Panc1 (cell line): ENCODE data around the gene ARHGEF37. TPM values are rescaled to one million over a fixed set of nuclear protein-coding genes. Genes with fewer than 3 reads are reported as not detected.

Source experiments
- ATAC-seq: fragments of 200-7000 bp; cut with Tn5 transposase; 2 replicates; pipeline ENCODE4 v1.9.1; 2020; ENCODE audit warnings: mild to moderate bottlenecking, moderate library complexity
- BruUV-seq: library from RNA; stranded (reverse); fragments of 400-500 nt; replicated peaks from 2 replicates; lab custom pipeline; 2021; lab: Mats Ljungman, UMichigan
- CTCF ChIA-PET: fragments of 300-600 bp; sonication (Branson Sonifier 250); formaldehyde crosslinking; loops from one replicate; lab custom pipeline; 2022; ENCODE audit warnings: antibody characterized with exemption; lab: Charles Lee
- POLR2A ChIA-PET: fragments of 300-600 bp; sonication (Branson Sonifier 250); formaldehyde crosslinking; loops from one replicate; lab custom pipeline; 2022; ENCODE audit warnings: antibody characterized with exemption; lab: Charles Lee
- DNase-seq: peaks from one replicate; pipeline ENCODE4 v3.0.0-alpha.2; 2010; ENCODE audit warnings: low read depth, low spot score
- H3K27ac ChIP-seq: 2 replicates; pipeline ENCODE4 v1.5.1; 2011; ENCODE audit warnings: mild to moderate bottlenecking, low read length, inconsistent platforms
- H3K27me3 ChIP-seq: fragments of 200-500 bp; sonication (Bioruptor generic); 2 replicates; pipeline ENCODE4 v1.6.0; 2014; ENCODE audit warnings: low read length, inconsistent platforms; ENCODE audit not compliant: control insufficient read depth, insufficient read depth
- H3K36me3 ChIP-seq: fragments of 200-500 bp; sonication (Bioruptor generic); 2 replicates; pipeline ENCODE4 v1.5.1; 2014; ENCODE audit warnings: inconsistent platforms, mild to moderate bottlenecking, low read length, moderate library complexity; ENCODE audit not compliant: control insufficient read depth, insufficient read depth
- H3K4me1 ChIP-seq: 2 replicates; pipeline ENCODE4 v1.5.1; 2011; ENCODE audit warnings: inconsistent platforms, mild to moderate bottlenecking, low read length, moderate library complexity; ENCODE audit not compliant: control insufficient read depth, insufficient read depth
- H3K4me3 ChIP-seq, 2 experiments: 2 replicates each; pipeline ENCODE4 v1.5.1; 2011 to 2012; ENCODE audit warnings: low read depth in 2 of 2, low read length in 2 of 2, mild to moderate bottlenecking in 2 of 2, inconsistent platforms in 1 of 2, moderate library complexity in 1 of 2
- H3K9me3 ChIP-seq: fragments of 200-500 bp; sonication (Bioruptor generic); 2 replicates; pipeline ENCODE4 v1.5.1; 2014; ENCODE audit warnings: low read depth, mild to moderate bottlenecking, inconsistent platforms, low read length, moderate library complexity; ENCODE audit not compliant: control insufficient read depth, insufficient read depth
- CTCF ChIP-seq: fragments of 450-650 bp; IDR thresholded peaks from 2 replicates; pipeline ENCODE4 v1.5.1; 2017; ENCODE audit warnings: mild to moderate bottlenecking
- POLR2AphosphoS5 ChIP-seq: IDR thresholded peaks from 2 replicates; pipeline ENCODE4 v1.6.1; 2012; ENCODE audit warnings: mild to moderate bottlenecking, low read depth, low read length, moderate library complexity
- REST ChIP-seq, 2 experiments: IDR thresholded peaks; 2 replicates each; pipeline ENCODE4 v1.6.1; 2011 to 2012; ENCODE audit warnings: low read depth in 2 of 2, control low read depth in 1 of 2, low read length in 1 of 2, mild to moderate bottlenecking in 1 of 2, moderate library complexity in 1 of 2; ENCODE audit not compliant: insufficient read depth in 1 of 2
- SIN3A ChIP-seq: IDR thresholded peaks from 2 replicates; pipeline ENCODE4 v1.6.1; 2012; ENCODE audit warnings: low read depth, mild to moderate bottlenecking, low read length, moderate library complexity, borderline replicate concordance; ENCODE audit not compliant: insufficient read depth
- TCF7L2 ChIP-seq: IDR thresholded peaks from 2 replicates; pipeline ENCODE4 v1.6.1; 2011; ENCODE audit warnings: mild to moderate bottlenecking, low read depth, low read length, inconsistent platforms
- in situ Hi-C: cut with HindIII; loops from 2 replicates; pipeline ENCODE4 v1.10.0; 2016; ENCODE audit warnings: low sequenced_read_pairs, low pct_unique_long_range_greater_than_20kb
- intact Hi-C: fragments of 100-400 bp; cut with micrococcal nuclease; formaldehyde crosslinking; loops from one replicate; pipeline ENCODE4 v1.10.0; 2022; ENCODE audit not compliant: unreplicated experiment
- total RNA-seq: library from RNA; stranded (reverse); gene quantifications from one replicate; pipeline ENCODE4 v1.2.1, GENCODE V29; 2021; ENCODE audit not compliant: unreplicated experiment

ARHGEF37 gene
- total RNA-seq, 1 experiment from 2014 or later: 3.2 TPM

- no peaks in the 10 kb centered on the region for H3K36me3 ChIP-seq
- no peaks in the 10 kb centered on the region for H3K9me3 ChIP-seq
- H3K27me3 ChIP-seq: no peaks in the 10 kb centered on the region
- ATAC-seq (no peak), DNase-seq (no peak)
- TF ChIP-seq TCF7L2 (no peak), POLR2AphosphoS5 (no peak), SIN3A (no peak), REST (IDR thresholded peaks at IDR 0.05; ENCODE audit: insufficient read depth in 1 of 2, low read depth in 2 of 2, low read length in 1 of 2) (no peak), CTCF (no peak)
- no TSS peak for BruUV-seq
- no peak overlapping the region for H3K4me3 ChIP-seq
- in situ Hi-C loops (no loop called here), intact Hi-C loops (no loop called here)
- H3K27ac ChIP-seq: no peak overlapping the region
- POLR2A ChIA-PET: no interaction called here
- H3K4me1 ChIP-seq: no peaks in the 10 kb centered on the region
- CTCF ChIA-PET: interaction anchor here (0.6 kb wide), 1 partner anchor 320 kb away, joined by 3 read pairs; no protein-coding TSS in a partner anchor
These were observed 60.3 kb downstream of the ARHGEF37 start for GRCh38 chr5:149641600-149641999.

GRCh38 chr5:149643781-149644180 lies 62.5 kb downstream of the ARHGEF37 start:
- BruUV-seq: no TSS peak
- no peak overlapping the region for H3K4me3 ChIP-seq
- intact Hi-C loops: no loop called here
- in situ Hi-C loops: no loop called here
- no peak for DNase-seq
- H3K27me3 ChIP-seq: no peaks in the 10 kb centered on the region
- ATAC-seq: no peak
- no peaks in the 10 kb centered on the region for H3K4me1 ChIP-seq
- ChIA-PET CTCF (interaction anchor here (0.9 kb wide), 1 partner anchor 225 kb away, joined by 6 read pairs; no protein-coding TSS in a partner anchor), POLR2A (no interaction called here)
- no peak for TF ChIP-seq SIN3A
- no peak for TF ChIP-seq REST (IDR thresholded peaks at IDR 0.05; ENCODE audit: insufficient read depth in 1 of 2, low read depth in 2 of 2, low read length in 1 of 2)
- no peak for TF ChIP-seq TCF7L2
- TF ChIP-seq CTCF: no peak
- no peak for TF ChIP-seq POLR2AphosphoS5
- H3K9me3 ChIP-seq: no peaks in the 10 kb centered on the region
- H3K27ac ChIP-seq: no peak overlapping the region
- no peaks in the 10 kb centered on the region for H3K36me3 ChIP-seq
